ELR (cell line): ENCODE results near the gene SPRYD4.
"Not testable (repeated sequence)": the region's sequence is repeated elsewhere in the genome, so short reads cannot be mapped to it uniquely, and the experiment has no call there.

ENCODE experiments used
- DNase-seq: peaks from one replicate; pipeline ENCODE4 v3.0.0-alpha.2; 2015; ENCODE audit warnings: low read depth

Gene SPRYD4

GRCh38 chr12:56476972-56477432 lies 8.6 kb downstream of the SPRYD4 start:
- no peak for DNase-seq

- no peak for DNase-seq
Observed at GRCh38 chr12:56477521-56478225, 9.3 kb downstream of the SPRYD4 start.

GRCh38 chr12:56479625-56480024 lies 11.2 kb downstream of the SPRYD4 start:
- DNase-seq = no peak

GRCh38 chr12:56484566-56484965 lies 16.2 kb downstream of the SPRYD4 start:
- no peak for DNase-seq

- no peak for DNase-seq
Observed at GRCh38 chr12:56486694-56487093, 18.3 kb downstream of the SPRYD4 start.

- peak; percentile 25 for DNase-seq
Observed at GRCh38 chr12:56487448-56488040, 19.2 kb downstream of the SPRYD4 start.

GRCh38 chr12:56488041-56488955 lies 19.9 kb downstream of the SPRYD4 start, which contains the start of gene GLS2:
Gene GLS2 (minus strand): TSS chr12:56488161. CDS start chr12:56488118, 43 bp downstream.
- DNase-seq = peak; percentile 66

GRCh38 chr12:56490360-56490759 lies 22.0 kb downstream of the SPRYD4 start:
- no peak for DNase-seq

GRCh38 chr12:56493409-56494105 lies 25.2 kb downstream of the SPRYD4 start:
- not testable (repeated sequence) for DNase-seq

GRCh38 chr12:56494106-56494415 lies 25.7 kb downstream of the SPRYD4 start:
- DNase-seq = not testable (repeated sequence)

- not testable (repeated sequence) for DNase-seq
Observed at GRCh38 chr12:56494481-56494880, 26.1 kb downstream of the SPRYD4 start.

GRCh38 chr12:56496704-56497103 lies 28.3 kb downstream of the SPRYD4 start:
- DNase-seq = peak; percentile 53

- DNase-seq = not testable (repeated sequence)
Observed at GRCh38 chr12:56498126-56498902, 29.9 kb downstream of the SPRYD4 start.

- not testable (repeated sequence) for DNase-seq
Observed at GRCh38 chr12:56499452-56499851, 31.1 kb downstream of the SPRYD4 start.

- DNase-seq = not testable (repeated sequence)
Observed at GRCh38 chr12:56499879-56500278, 31.5 kb downstream of the SPRYD4 start.

GRCh38 chr12:56510786-56511185 lies 42.4 kb downstream of the SPRYD4 start:
- DNase-seq = no peak

GRCh38 chr12:56514014-56514318 lies 45.6 kb downstream of the SPRYD4 start:
- not testable (repeated sequence) for DNase-seq

GRCh38 chr12:56517854-56518253 lies 49.5 kb downstream of the SPRYD4 start:
- no peak for DNase-seq

GRCh38 chr12:56518570-56518969 lies 50.2 kb downstream of the SPRYD4 start:
- DNase-seq = peak; percentile 78

GRCh38 chr12:56520048-56520447 lies 51.7 kb downstream of the SPRYD4 start:
- peak; percentile 46 for DNase-seq

- DNase-seq = peak; percentile 40
Observed at GRCh38 chr12:56520506-56520905, 52.1 kb downstream of the SPRYD4 start.
